Central memory CD4-positive, alpha-beta T cell (primary cell): ENCODE measurements around the gene SERPINB6.
"Not testable (repeated sequence)": the region's sequence is repeated elsewhere in the genome, so short reads cannot be mapped to it uniquely, and the experiment has no call there.

Source experiments
- DNase-seq: peaks from one replicate; pipeline ENCODE4 v3.0.0; 2022

Gene SERPINB6

GRCh38 chr6:2977799-2978590 is 6.6 kb upstream of the SERPINB6 start:
- no peak for DNase-seq

- no peak for DNase-seq
These were observed 5.9 kb upstream of the SERPINB6 start for GRCh38 chr6:2977290-2977689.

GRCh38 chr6:2976571-2977085 is 5.3 kb upstream of the SERPINB6 start:
- DNase-seq = no peak

- DNase-seq = no peak
These were observed 4.7 kb upstream of the SERPINB6 start for GRCh38 chr6:2976060-2976459.

GRCh38 chr6:2973676-2974075 is 2.3 kb upstream of the SERPINB6 start:
- no peak for DNase-seq

- DNase-seq = not testable (repeated sequence)
These were observed 1.8 kb upstream of the SERPINB6 start for GRCh38 chr6:2973180-2973579.

GRCh38 chr6:2972685-2973084 is 1.3 kb upstream of the SERPINB6 start:
- DNase-seq = not testable (repeated sequence)

GRCh38 chr6:2972219-2972487 is 786 bp upstream of the SERPINB6 start:
- DNase-seq = not testable (repeated sequence)

- peak; percentile 17 for DNase-seq
These were observed 481 bp downstream of the SERPINB6 start for GRCh38 chr6:2970753-2971419.

GRCh38 chr6:2970034-2970685 is 1.2 kb downstream of the SERPINB6 start:
- DNase-seq = no peak

- DNase-seq = no peak
These were observed 1.8 kb downstream of the SERPINB6 start for GRCh38 chr6:2969549-2969948.

GRCh38 chr6:2968600-2969135 is 2.7 kb downstream of the SERPINB6 start:
- DNase-seq = no peak

GRCh38 chr6:2967936-2968335 is 3.4 kb downstream of the SERPINB6 start:
- DNase-seq = no peak

- DNase-seq = no peak
These were observed 5.0 kb downstream of the SERPINB6 start for GRCh38 chr6:2966347-2966746.

GRCh38 chr6:2964793-2965505 is 6.4 kb downstream of the SERPINB6 start:
- DNase-seq = no peak

- no peak for DNase-seq
These were observed 7.6 kb downstream of the SERPINB6 start for GRCh38 chr6:2963756-2964155.

- DNase-seq = no peak
These were observed 8.7 kb downstream of the SERPINB6 start for GRCh38 chr6:2962636-2963035.

- DNase-seq = no peak
These were observed 9.4 kb downstream of the SERPINB6 start for GRCh38 chr6:2962004-2962403.

GRCh38 chr6:2961506-2961905 is 9.9 kb downstream of the SERPINB6 start:
- no peak for DNase-seq

- DNase-seq = no peak
These were observed 10.4 kb downstream of the SERPINB6 start for GRCh38 chr6:2960935-2961334.

GRCh38 chr6:2959909-2960719 is 11.3 kb downstream of the SERPINB6 start:
- no peak for DNase-seq

- DNase-seq = no peak
These were observed 12.6 kb downstream of the SERPINB6 start for GRCh38 chr6:2958776-2959175.
